Breast epithelium (tissue), 3 donors: ENCODE data around the gene TM9SF4.

ENCODE experiments used
- CTCF ChIP-seq, 3 donors: fragments of 450-650 bp; IDR thresholded peaks; one replicate each; pipeline ENCODE4 v1.5.1; 2016 to 2017; ENCODE audit warnings: antibody characterized with exemption in 3 of 3, mild to moderate bottlenecking in 3 of 3, moderate library complexity in 3 of 3
- POLR2A ChIP-seq: fragments of 450-650 bp; IDR thresholded peaks from one replicate; pipeline ENCODE4 v1.6.1; 2016; ENCODE audit warnings: antibody characterized with exemption, mild to moderate bottlenecking, moderate library complexity
- POLR2AphosphoS5 ChIP-seq, 3 donors: sonication (generic); formaldehyde crosslinking; IDR thresholded peaks; one replicate each; pipeline ENCODE4 v1.6.1; 2017; ENCODE audit warnings: antibody characterized with exemption in 3 of 3

- no peak for TF ChIP-seq CTCF (IDR thresholded peaks at IDR 0.05)
- TF ChIP-seq POLR2A = no peak
- no peak for TF ChIP-seq POLR2AphosphoS5 (IDR thresholded peaks at IDR 0.05)
Measured at GRCh38 chr20:32193996-32194395, 84.5 kb downstream of the TM9SF4 start.
